ENCODE data around the gene CTNNA2.

CTNNA2 gene

GRCh38 chr2:80122675-80123074 lies 609.8 kb downstream of the CTNNA2 start:
- no peak overlapping the region for H3K4me3 ChIP-seq (ENCODE audit: low read depth, low read length)
- TF ChIP-seq CTCF (IDR thresholded peaks at IDR 0.05; ENCODE audit: low read depth, low read length) = no peak

DNA sequence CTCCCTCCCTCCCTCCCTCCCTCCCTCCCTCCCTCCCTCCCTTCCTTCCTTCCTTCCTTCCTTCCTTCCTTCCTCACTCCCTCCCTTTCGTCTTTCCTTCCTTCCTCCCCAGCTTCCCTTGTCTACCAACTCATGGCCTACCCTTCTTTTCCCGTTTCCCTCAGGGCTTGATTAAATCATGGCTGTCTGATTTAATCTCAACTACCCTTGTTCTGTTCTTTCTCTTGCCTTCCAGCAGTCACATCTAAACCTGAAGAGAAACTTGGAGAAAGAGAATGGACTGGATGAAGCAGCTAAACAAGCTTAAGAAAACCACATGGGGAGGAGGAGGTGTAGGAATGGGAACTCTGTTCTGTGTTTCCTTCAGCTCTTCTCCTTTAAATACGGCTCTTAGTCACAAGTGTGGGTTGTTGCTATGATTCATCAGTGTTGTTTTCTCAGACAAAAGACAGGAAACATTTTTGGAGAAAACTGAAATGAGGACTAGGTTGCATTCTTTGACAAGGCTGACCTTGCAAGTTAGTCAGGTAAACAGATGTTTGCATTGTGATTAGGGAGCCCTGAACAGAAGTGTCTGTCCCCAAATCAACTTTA lies 613.8 kb downstream of the CTNNA2 start:
- no peak overlapping the region for H3K4me3 ChIP-seq (ENCODE audit: low read depth, low read length)
- no peaks in the 10 kb centered on the region for H3K9me3 ChIP-seq
- peaks cover 10% of the 10 kb centered on the region; the same call in 1 of the 2 replicates for H3K4me1 ChIP-seq
- H3K36me3 ChIP-seq = no peaks in the 10 kb centered on the region
- TF ChIP-seq CTCF (IDR thresholded peaks at IDR 0.05; ENCODE audit: low read depth, low read length) = no peak
- H3K27me3 ChIP-seq = no peaks in the 10 kb centered on the region
- DNase-seq = no peak

More at GRCh38 chr2:80122675-80123074, 609.8 kb downstream of the CTNNA2 start:
- no peak for DNase-seq
- Histone ChIP-seq H3K4me1 (peaks cover 5% of the 10 kb centered on the region; the same call in 1 of the 2 replicates), H3K9me3 (no peaks in the 10 kb centered on the region), H3K36me3 (no peaks in the 10 kb centered on the region), H3K27me3 (no peaks in the 10 kb centered on the region)

DNA sequence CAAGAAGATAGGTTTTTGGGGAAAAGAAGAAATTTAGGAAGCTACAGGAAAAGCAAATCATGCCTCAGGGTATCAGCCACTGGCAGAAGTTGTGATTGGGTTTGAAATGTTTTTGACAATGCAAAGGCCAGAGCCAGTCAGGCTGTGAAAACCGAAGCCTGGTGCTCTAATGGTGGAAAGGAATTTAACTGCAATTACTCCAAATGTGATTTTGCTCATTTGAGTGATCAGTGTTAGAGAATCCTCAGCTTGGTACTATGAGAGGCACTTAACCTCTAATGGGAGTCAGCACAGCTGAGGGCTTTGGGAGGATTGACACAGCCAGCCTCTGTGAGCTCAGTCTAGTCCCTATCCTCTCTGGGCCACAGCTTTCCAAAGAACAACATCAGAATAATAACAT lies 615.2 kb downstream of the CTNNA2 start:
- Histone ChIP-seq H3K4me3 (ENCODE audit: low read depth, low read length) (no peak overlapping the region), H3K4me1 (peaks cover 10% of the 10 kb centered on the region; the same call in 1 of the 2 replicates), H3K36me3 (no peaks in the 10 kb centered on the region), H3K27me3 (no peaks in the 10 kb centered on the region), H3K9me3 (no peaks in the 10 kb centered on the region)
- no peak for DNase-seq
- no peak for TF ChIP-seq CTCF (IDR thresholded peaks at IDR 0.05; ENCODE audit: low read depth, low read length)

DNA sequence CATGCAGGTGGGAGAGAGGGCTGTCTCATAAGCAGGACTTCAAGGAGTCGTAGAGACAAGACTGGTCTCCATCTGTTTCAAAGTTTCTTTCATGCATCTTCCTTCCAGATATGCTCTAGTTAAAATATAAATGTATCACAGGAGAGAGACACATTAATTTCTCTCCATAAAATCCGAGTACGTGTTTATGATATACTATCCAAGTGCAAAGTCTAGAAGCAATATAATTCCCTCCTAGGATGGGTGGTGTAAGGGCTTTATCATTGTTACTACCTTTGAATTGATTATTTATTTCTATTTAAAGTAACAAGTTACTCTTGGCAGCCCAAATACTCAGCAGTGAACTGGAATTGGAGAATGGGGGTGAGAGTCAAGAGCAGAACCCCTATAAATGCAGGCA lies 619.4 kb downstream of the CTNNA2 start:
- no peak for TF ChIP-seq CTCF (IDR thresholded peaks at IDR 0.05; ENCODE audit: low read depth, low read length)
- Histone ChIP-seq H3K9me3 (no peaks in the 10 kb centered on the region), H3K36me3 (no peaks in the 10 kb centered on the region), H3K27me3 (no peaks in the 10 kb centered on the region), H3K4me1 (peaks cover 5% of the 10 kb centered on the region; the same call in 1 of the 2 replicates), H3K4me3 (ENCODE audit: low read depth, low read length) (no peak overlapping the region)
- no peak for DNase-seq

GRCh38 chr2:80135001-80135400 lies 622.1 kb downstream of the CTNNA2 start:
- DNase-seq = no peak
- no peaks in the 10 kb centered on the region for H3K27me3 ChIP-seq
- no peaks in the 10 kb centered on the region for H3K36me3 ChIP-seq
- no peak for TF ChIP-seq CTCF (IDR thresholded peaks at IDR 0.05; ENCODE audit: low read depth, low read length)
- H3K4me1 ChIP-seq = peaks cover 1% of the 10 kb centered on the region; the same call in 1 of the 2 replicates
- H3K9me3 ChIP-seq = no peaks in the 10 kb centered on the region
- no peak overlapping the region for H3K4me3 ChIP-seq (ENCODE audit: low read depth, low read length)

DNA sequence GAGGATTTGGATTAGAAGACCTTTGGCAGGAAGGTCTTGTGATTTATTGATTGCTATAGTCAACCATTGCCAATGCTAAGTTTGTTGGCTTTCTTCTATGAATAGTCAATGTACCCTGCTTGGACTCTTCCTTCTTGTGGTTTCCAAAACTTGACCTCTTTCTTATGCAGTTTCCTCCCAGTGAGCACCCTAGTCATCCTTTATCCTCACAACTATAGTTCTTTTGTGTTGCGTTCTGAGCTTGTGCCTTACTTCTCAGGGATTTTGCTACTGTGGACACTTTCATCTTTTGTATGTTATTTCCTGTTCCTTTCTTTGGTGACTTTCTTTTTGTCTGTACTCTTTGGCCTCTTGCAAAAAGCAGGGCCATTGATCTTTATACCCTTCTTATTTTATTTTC lies 623.5 kb downstream of the CTNNA2 start:
- H3K4me1 ChIP-seq = peaks cover 3% of the 10 kb centered on the region; the same call in 1 of the 2 replicates
- TF ChIP-seq CTCF (IDR thresholded peaks at IDR 0.05; ENCODE audit: low read depth, low read length) = no peak
- no peaks in the 10 kb centered on the region for H3K27me3 ChIP-seq
- no peaks in the 10 kb centered on the region for H3K9me3 ChIP-seq
- DNase-seq = no peak
- no peaks in the 10 kb centered on the region for H3K36me3 ChIP-seq
- H3K4me3 ChIP-seq (ENCODE audit: low read depth, low read length) = no peak overlapping the region

All from BE2C (cell line).